HG03045 (cell line): ENCODE results near the gene REPS2.

Source experiments
- ATAC-seq: cut with Tn5 transposase; IDR thresholded peaks from one replicate; pipeline ENCODE4 v1.9.1; 2021; ENCODE audit warnings: mild to moderate bottlenecking, moderate library complexity; ENCODE audit not compliant: unreplicated experiment

REPS2 gene

GRCh38 chrX:16946361-16946964, at the start of gene REPS2:
REPS2 (plus strand) TSS chrX:16946658; CDS start chrX:16946862, 204 bp downstream.
- ATAC-seq, result peak; percentile 97

DNA sequence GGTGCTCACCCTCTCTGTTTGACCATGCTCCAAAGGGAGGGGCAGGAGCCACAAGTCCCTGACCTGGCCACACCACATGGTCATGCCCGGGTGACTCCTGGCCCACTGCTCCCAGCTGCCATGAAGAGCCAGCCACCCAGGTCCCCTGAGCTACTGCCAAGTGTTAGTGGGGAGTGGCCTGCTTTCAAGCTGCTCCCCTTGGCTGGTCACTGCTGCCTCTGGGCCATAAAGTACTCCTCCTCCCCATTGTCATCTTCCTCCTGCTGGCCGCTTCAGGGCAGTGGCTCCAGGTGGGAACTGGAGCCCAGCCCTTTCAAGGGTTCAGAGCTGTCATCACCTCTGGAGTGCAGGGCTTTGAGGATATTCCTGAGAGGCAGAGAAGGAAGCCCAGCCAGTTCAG, 49.0 kb upstream of the REPS2 start:
- ATAC-seq, result no peak

- ATAC-seq, result no peak
Observed at GRCh38 chrX:16903274-16904022, 43.0 kb upstream of the REPS2 start.

GRCh38 chrX:16910376-16910775, 36.1 kb upstream of the REPS2 start:
- ATAC-seq, result no peak

DNA sequence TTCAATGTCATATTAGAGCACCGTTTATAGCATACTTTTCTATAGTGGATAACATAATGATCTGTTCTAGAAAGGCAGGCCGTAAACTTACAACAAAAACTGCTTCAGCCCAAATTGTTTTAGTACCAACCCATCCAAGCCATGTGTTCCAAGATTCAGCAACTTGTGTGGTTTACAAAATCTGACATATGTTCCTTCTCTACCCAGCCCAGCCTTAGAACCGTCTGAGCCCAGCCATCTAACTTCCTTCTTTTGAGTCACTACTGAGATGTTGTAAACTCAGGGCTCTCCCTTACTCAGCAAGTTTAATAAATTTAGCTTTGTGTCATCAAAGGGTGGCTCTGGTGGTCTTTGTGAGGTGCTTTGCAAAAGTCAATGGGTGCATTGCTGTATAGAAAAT, 32.4 kb upstream of the REPS2 start:
- ATAC-seq, result no peak

- no peak for ATAC-seq
Observed at GRCh38 chrX:16916561-16916960, 29.9 kb upstream of the REPS2 start.

GRCh38 chrX:16917120-16917519, 29.3 kb upstream of the REPS2 start:
- no peak for ATAC-seq

- no peak for ATAC-seq
Observed at GRCh38 chrX:16918979-16919378, 27.5 kb upstream of the REPS2 start.

GRCh38 chrX:16920075-16920474, 26.4 kb upstream of the REPS2 start:
- no peak for ATAC-seq

DNA sequence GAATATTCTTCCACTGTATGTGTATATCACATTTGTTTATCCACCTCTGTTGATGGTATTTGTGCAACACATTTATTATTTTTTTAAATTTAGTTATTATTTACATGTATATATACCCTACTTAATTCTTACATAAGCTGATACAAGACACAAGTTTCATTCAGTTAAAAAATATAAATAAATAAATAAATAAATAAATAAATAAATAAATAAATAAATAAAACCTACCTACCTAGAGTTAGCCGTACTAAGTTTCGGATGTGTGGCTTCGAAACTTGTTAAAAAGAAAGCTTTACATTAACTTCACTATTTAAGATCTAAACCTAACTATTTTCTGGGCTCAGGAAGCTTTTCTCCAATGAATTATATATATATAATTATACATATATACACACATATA, 23.3 kb upstream of the REPS2 start:
- ATAC-seq, result no peak

GRCh38 chrX:16924631-16925480, 21.6 kb upstream of the REPS2 start:
- no peak for ATAC-seq

DNA sequence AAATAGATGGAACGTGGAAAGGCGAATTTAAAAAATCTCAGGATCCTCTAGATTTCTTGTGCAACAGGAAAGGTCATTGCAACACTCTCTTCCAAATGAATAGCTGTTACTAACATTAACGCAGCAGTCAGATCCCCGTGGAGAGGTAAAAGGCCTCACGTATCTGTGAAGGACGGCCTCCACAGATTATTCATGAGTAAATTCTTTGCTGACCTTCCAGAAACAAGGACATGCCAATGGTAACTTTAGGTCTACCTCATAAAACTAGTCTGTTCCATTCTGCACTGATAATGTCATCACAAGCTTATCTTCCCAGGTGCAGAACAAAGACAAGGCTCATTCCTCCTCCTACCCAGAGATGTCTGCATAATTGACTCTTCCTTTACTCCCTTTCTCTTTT, 16.1 kb upstream of the REPS2 start:
- no peak for ATAC-seq

- no peak for ATAC-seq
Observed at GRCh38 chrX:16931371-16931770, 15.1 kb upstream of the REPS2 start.

GRCh38 chrX:16931855-16932575, 14.4 kb upstream of the REPS2 start:
- ATAC-seq, result no peak

DNA sequence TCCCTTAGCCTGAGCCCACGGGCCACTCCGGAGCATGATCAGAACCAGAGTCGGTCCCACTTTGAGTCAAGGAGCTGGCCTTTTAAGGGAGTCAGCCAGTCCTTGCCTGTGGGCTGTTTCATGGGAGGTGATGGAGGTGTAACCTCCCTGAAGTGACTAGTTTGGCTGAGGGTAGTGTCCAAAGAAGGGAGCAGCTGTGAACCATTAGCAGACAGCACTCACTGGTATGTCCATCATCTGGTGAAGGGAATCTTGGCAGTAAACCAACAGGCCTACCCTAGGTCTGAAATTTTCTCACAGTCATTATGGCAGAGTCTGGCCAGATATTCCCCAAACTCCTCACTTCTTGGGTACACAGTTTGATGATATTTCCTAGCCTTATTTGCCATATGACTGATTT, 12.3 kb upstream of the REPS2 start:
- no peak for ATAC-seq

DNA sequence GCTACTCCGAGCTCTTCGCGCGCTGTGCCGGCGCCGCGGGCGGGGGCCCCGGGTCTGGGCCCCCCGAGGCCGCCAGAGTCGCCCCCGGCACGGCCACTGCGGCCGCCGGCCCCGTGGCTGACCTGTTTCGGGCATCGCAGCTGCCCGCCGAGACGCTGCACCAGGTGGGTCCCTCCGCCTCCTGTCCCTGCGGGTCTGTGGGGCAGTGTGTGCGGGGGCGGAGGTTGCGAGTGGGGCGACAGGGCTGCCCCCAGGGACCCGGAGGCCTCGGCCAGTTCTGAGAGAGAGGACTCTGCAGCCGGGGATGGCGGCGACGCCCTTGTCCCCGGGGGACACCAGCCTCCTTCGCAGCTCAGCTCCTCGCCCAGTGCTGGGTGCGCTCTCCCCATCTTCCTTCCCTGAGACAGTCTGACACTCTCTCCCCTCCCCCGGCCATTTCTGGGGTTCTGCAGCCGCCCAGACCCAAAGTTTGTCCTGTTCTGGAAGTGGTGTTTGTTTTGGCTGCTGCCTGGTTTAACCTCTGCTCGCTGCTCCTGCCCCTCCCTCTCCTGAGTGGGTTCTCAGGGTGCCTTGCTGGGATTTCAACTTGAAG, 609 bp downstream of the REPS2 start:
- ATAC-seq, result peak; percentile 40

DNA sequence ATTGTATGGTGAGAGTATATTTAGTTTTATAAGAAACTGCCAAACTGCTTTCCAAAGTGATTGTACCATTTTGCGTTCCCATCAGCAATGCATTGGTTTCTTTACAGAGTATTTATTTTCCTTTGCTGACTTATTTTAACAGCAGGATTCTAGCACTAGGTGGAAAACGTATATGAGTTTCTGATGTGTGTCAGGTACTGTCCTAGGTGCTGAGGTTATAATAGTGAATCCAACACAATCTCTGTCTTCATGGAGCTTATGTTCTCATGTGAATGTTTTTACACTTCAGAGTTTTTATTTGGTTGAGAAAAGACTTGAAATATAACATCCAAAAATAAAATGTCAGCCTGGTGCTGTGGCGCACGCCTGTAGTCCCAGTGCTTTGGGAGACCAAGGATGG, 4.0 kb downstream of the REPS2 start:
- ATAC-seq, result no peak

DNA sequence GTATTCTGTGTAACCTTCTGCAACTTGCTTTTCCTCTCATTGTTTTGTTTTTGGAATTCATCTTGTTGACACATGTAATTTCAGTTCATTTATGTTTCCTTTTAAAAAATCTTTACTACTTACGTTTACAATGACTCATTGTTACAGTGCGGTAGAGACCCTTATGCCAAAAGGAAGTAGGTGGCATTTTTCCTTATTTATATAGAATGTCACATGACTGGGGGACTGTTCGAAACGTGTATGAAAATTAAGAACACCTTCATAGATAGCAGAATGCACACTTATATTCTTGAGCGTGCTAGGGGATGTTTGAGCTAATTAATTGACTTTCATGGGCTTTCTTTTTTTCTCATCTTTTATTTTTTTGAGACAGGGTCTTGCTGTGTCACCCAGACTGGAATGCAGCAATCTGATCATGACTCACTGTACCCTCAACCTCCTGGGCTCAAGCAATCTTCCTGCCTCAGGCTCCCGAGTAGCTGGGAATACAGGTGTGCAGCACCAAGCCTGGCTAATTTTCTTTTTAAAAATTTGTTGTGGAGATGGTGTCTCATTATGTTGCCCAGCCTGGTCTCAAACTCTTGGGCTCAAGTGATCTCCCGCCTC, 7.3 kb downstream of the REPS2 start:
- ATAC-seq, result no peak

DNA sequence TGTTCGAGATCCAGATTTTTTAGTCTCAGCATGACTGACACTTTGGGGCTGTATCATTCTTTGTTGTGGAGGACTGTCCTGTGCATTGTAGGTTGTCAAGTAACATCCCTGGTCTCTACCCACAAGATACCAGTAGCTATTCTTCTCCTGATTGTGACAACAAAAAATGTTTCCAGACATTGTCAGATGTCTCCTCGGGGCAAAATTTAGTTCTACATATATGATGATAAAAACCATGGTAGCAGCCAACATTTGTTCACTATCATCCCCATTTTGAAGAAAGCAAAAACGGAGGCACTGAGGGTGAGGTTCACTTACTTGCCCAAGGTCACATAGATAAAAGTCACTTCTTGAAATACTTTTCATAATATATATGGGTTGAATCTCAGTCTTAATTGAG, 11.3 kb downstream of the REPS2 start:
- ATAC-seq, result no peak

DNA sequence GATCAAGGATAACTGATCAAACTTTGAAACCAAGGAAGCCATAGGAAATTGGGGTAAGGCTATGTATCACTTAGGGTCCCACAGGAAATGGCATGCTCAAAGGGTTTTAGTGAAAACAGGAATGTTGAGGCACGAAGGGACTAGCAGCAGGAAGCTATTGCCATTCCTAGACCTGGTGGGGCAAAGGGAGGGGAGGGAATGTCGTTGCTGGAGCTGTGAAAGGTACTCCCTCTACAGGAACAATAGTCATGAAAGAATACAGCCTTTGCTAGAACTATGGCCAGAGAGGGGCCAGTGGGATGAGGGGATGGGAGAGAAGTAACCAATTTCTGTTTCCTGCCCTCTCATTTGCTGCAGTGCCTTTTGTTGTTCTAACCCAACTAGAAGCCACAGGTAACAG, 11.9 kb downstream of the REPS2 start:
- no peak for ATAC-seq
